Middle frontal gyrus (tissue), 1 donor: Measurements from ENCODE around the gene PDLIM4.

ENCODE experiments used
- DNase-seq: peaks from one replicate; pipeline ENCODE4 v3.0.0-alpha.2; 2015; ENCODE audit warnings: low spot score; ENCODE audit errors: extremely low spot score

PDLIM4 gene

DNA sequence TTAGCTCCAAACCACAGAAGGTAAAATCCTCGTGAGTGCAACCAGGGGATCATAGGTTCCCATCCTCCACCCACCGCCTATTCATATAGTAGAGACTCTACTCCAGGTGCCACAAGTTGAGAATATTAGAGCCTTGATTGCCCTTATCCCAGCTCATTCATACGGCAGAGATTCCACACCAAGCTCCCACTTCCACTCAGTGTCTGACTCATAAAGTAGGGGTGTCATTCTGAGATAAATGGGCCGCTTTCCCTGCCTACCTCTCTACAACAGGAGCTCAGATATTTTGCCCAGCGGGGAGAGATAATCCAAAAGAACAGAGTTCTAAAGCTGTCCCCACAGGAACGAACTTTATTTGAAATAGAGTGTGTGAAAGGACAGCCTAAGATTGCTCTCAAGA is 46.1 kb downstream of the PDLIM4 start:
- DNase-seq, result no peak

DNA sequence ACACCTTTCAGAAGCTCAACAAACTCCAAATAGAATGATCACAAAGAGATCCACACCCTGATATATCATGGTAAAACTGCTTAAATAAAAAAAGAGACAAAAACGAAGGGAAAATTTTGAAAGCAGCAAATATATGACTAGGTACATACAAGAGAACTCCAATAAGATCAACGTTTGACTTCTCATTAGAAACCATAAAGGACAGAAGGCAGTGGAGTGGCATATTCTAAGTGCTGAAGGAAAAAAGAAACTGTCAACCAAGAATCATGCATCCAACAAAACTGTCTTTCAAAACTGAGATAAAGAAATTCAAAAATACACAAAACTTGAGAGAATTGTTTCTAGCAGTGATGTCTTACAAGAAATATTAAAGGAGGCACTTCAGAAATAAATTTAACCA is 47.9 kb downstream of the PDLIM4 start:
- no peak for DNase-seq

DNA sequence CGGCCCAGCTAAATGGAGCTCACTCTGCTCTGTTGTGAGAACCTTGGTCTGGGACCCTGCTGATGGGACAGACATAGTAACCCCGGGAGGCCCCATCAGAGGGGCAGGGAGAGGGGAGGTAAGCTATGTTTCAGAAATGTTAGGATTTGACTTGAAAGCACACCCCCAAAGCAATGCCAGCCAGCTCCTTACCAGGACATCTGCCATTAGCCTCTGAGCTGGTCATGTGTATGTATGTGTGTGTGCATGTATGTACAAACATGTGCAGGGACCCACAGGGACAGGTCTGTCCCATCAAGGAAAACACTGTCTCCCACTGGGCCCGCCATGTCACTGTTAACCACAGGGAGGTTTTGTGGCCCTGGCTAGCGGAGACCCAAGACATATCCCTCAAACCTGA is 51.2 kb downstream of the PDLIM4 start:
- DNase-seq, result no peak

DNA sequence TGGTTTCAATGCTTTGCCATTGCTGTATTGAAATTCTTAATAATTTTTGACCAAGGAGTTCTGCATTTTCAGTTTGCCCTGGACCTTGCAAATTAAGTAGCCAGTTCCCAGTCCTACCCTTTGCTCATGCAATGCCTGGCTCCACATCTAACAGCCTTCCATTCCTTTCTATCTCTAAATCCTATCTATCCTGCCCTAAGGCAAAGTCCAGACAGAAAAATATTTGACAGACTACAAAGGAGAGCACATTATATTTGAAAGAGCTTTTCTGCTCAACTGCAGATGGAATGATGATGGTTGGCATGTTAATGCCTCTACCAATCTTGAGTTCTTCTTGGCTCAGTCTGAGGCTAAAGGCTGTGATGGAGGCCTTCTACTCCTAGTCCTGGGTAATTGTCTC is 52.2 kb downstream of the PDLIM4 start:
- DNase-seq, result no peak

DNA sequence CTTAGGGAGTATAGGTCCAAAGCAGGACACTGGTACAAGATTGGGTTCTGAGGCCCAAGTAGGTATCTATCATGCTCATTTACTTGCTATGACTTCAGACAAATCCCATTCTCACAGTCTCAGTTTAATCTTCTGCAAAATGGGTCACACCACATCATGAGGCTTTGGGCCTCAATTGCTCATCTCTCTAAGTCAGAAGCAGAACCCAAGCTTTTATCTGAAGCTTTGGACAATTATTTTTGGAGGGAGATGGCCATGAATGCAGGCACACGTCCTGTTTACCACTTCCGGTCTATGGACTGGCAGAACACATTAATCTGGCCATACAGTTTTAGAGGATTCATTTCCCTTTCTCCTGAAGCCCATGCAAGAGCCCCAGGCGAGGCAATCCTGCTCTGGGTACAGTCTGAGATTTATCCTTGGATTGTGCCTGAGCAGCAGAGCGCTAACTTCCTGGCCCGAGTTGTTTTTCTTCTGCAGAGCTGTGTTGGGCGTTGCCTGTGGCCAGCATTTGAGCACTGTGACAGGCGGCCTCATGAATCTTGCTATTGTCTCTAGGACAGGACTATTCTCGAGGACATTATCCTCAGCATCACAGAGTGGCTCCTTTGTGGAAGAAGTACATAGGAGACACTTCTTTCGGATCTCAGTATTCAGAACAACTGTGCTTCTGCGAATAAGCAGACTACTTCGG is 52.8 kb downstream of the PDLIM4 start:
- no peak for DNase-seq

DNA sequence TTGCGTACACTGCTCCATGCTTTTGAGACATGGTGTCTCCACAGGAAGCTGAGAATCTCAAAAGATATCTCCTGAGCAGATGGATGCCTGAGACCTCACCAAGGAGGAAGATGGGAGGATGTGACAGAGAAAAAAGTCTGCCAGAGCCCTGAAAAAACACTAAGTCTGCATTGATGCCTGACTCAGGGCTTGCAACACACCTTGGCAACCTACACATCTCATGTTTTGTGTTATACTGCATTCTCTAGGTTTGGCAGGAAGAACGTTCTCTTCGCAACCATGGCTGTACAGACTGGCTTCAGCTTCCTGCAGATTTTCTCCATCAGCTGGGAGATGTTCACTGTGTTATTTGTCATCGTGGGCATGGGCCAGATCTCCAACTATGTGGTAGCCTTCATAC is 55.9 kb downstream of the PDLIM4 start:
- no peak for DNase-seq

DNA sequence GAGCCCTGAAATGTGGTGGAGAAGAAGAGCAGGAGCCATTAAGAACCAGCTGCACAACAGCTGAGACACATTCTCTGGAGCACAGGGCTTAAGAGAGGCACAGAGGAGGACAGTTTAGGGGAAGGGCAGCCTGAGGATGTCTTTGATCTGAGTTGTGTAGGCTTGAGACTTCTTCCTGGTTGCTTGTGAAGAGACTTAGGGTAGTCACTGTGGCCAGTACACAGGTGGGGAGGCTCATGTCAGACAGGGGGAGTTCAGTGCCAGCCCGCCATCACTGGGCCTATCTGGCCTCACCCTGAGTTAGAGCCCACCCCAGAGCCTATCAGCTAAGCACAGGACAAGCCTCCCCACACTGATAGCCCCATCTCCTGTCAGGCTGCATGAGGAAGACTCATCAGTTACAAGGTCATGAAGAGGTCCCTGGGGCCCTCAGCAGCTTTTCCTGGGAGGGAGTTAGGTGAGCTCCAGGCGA is 56.5 kb downstream of the PDLIM4 start:
- DNase-seq, result no peak

DNA sequence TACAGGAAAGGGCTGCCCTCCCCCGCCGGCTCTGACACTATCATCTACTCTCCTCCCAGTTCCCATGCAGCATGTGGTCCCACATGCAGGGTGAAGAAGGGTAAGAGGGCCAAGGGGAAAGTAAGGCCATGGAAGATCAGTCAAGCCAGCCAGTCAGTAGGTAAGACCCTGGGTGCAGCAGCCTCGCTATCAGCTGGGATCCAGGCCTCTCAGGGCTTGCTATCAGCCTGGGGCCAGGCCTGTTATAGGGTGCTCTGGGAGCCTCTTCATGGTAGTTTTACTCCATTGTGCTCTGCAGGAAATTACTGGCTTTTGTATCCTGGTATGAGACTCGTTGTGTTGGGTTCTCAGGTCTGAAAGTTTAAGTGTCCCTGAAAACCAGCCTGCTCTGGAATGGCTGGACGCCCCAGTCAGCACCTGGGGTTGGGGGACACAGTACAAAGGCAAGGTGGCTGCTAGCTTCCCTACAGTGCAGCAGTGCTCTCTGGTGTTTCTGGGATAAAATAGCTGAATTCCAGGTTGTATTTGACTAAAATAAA is 58.1 kb downstream of the PDLIM4 start:
- DNase-seq, result no peak

DNA sequence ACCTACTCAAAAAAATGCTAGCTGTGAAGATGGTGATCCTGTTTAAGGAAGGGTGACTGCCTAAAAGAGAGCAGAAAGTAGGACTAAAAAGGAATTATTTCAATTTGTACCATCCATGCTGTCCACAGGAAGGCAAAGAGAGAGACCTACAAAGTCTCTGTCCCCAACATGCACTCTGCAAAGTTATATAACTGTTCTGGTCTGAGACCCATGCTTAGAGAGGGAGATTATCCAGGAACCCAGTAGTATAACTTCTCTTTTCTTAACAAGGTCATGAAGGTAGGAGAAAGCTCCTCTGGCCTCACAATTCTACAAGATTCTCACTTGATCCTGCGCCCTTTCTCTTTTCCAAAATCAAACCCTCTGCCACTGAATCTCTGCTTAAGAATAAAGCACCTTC is 62.5 kb downstream of the PDLIM4 start:
- DNase-seq, result no peak

DNA sequence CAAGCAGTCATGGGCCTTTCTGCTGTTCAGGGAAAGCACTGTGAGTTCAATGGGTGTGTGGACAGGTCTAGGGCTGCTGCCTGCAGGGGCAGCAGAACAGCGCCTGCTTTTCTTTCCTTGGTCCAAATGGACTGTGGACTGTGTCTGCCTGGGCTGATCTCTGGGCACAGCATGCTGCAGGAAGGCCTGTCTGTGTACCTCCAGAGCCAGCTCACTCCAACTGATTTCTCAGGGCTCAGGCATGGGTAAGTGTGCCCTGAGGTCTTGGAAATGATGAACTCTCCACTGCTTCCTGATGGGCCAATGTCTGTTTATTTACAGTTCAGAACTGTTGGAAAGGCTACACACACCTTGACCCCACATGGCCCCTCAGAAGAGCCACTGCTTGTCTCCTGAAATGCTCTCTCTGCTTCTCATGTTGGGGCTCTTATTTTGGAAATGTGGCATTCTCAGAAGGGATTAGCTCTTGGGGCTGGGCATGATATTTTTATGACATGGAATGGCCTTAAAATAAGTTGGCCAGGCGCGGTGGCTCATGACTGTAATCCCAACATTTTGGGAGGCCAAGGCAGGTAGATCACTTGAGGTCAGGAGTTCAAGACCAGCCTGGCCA is 63.7 kb downstream of the PDLIM4 start:
- DNase-seq, result no peak

DNA sequence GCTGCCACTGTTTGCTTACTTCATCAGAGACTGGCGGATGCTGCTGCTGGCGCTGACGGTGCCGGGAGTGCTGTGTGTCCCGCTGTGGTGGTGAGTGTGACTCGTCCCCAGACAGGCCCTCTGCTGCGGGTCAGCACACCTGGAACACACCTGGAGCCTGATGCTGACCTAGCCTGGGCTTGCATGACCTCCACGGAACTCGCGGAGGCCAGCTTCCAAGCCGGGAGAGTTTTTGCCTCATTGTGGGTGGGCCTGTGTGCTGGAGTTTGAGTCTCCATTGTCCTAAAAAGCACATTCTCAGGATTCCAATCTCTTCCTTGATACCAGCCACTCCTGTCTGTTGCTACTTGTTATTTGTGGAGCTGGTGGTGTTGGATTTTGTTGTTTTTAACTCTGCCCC is 64.8 kb downstream of the PDLIM4 start:
- no peak for DNase-seq
